BJ (cell line): ENCODE measurements around the gene ENTHD1. TPM values are rescaled to one million over a fixed set of nuclear protein-coding genes. Genes with fewer than 3 reads are reported as not detected.

ENCODE experiments used
- CTCF ChIA-PET: fragments of 350-600 bp; formaldehyde crosslinking; extraction: SDS; loops from one replicate; lab custom pipeline; 2021; ENCODE audit warnings: antibody characterized with exemption, inconsistent platforms; lab: Yijun Ruan, JAX
- POLR2A ChIA-PET: fragments of 300-600 bp; sonication (Branson Sonifier 250); formaldehyde crosslinking; extraction: SDS; loops from one replicate; lab custom pipeline; 2021; ENCODE audit warnings: antibody characterized with exemption; lab: Charles Lee
- DNase-seq: peaks from one replicate; pipeline ENCODE4 v3.0.0-alpha.2; 2011; ENCODE audit warnings: low read depth
- H3K27me3 ChIP-seq: 2 replicates; pipeline ENCODE4 v1.6.0; 2011; ENCODE audit warnings: low read length; ENCODE audit not compliant: control insufficient read depth, insufficient read depth
- H3K36me3 ChIP-seq: 2 replicates; pipeline ENCODE4 v1.5.1; 2011; ENCODE audit warnings: low read length; ENCODE audit not compliant: control insufficient read depth, insufficient read depth
- H3K4me3 ChIP-seq: 2 replicates; pipeline ENCODE4 v1.5.1; 2011; ENCODE audit warnings: low read depth, mild to moderate bottlenecking, control low read depth, low read length
- CTCF ChIP-seq: IDR thresholded peaks from 2 replicates; pipeline ENCODE4 v1.5.1; 2011; ENCODE audit warnings: low read depth, mild to moderate bottlenecking, control low read depth, inconsistent platforms, low read length, moderate library complexity; ENCODE audit not compliant: insufficient read depth
- polyA plus RNA-seq: library from polyadenylated mRNA; depleted of rRNA; stranded (reverse); fragments of >200 nt; gene quantifications from 2 replicates; pipeline ENCODE4 v1.2.3, GENCODE V29; 2011

ENTHD1 gene
- polyA plus RNA-seq, 1 experiment = not detected

- no peak for TF ChIP-seq CTCF
- no peak for DNase-seq
- H3K36me3 ChIP-seq = no peaks in the 10 kb centered on the region
- CTCF ChIA-PET = no interaction called here
- POLR2A ChIA-PET = no interaction called here
- H3K4me3 ChIP-seq = no peak overlapping the region
- peaks cover 2% of the 10 kb centered on the region for H3K27me3 ChIP-seq
These were observed 177.6 kb downstream of the ENTHD1 start for GRCh38 chr22:39715778-39716495.

GRCh38 chr22:39714321-39714720, 179.2 kb downstream of the ENTHD1 start:
- no peak overlapping the region for H3K4me3 ChIP-seq
- ChIA-PET POLR2A (no interaction called here), CTCF (interaction anchor here (1.0 kb wide), 1 partner anchor 13 kb away, joined by 3 read pairs; no protein-coding TSS in a partner anchor)
- DNase-seq = no peak
- peaks cover 2% of the 10 kb centered on the region for H3K27me3 ChIP-seq
- no peaks in the 10 kb centered on the region for H3K36me3 ChIP-seq
- no peak for TF ChIP-seq CTCF

- no peaks in the 10 kb centered on the region for H3K36me3 ChIP-seq
- no peak overlapping the region for H3K4me3 ChIP-seq
- TF ChIP-seq CTCF = no peak
- peaks cover 2% of the 10 kb centered on the region for H3K27me3 ChIP-seq
- POLR2A ChIA-PET = no interaction called here
- no peak for DNase-seq
- CTCF ChIA-PET = no interaction called here
These were observed 179.7 kb downstream of the ENTHD1 start for GRCh38 chr22:39713799-39714290.

GRCh38 chr22:39712751-39713525, 180.6 kb downstream of the ENTHD1 start:
- DNase-seq = no peak
- peaks cover 2% of the 10 kb centered on the region for H3K27me3 ChIP-seq
- POLR2A ChIA-PET = no interaction called here

More at GRCh38 chr22:39712751-39713525, 180.6 kb downstream of the ENTHD1 start:
- TF ChIP-seq CTCF = no peak
- CTCF ChIA-PET = no interaction called here
- H3K36me3 ChIP-seq = no peaks in the 10 kb centered on the region
- no peak overlapping the region for H3K4me3 ChIP-seq
